Measurements from ENCODE around the gene HAND2.

DNA sequence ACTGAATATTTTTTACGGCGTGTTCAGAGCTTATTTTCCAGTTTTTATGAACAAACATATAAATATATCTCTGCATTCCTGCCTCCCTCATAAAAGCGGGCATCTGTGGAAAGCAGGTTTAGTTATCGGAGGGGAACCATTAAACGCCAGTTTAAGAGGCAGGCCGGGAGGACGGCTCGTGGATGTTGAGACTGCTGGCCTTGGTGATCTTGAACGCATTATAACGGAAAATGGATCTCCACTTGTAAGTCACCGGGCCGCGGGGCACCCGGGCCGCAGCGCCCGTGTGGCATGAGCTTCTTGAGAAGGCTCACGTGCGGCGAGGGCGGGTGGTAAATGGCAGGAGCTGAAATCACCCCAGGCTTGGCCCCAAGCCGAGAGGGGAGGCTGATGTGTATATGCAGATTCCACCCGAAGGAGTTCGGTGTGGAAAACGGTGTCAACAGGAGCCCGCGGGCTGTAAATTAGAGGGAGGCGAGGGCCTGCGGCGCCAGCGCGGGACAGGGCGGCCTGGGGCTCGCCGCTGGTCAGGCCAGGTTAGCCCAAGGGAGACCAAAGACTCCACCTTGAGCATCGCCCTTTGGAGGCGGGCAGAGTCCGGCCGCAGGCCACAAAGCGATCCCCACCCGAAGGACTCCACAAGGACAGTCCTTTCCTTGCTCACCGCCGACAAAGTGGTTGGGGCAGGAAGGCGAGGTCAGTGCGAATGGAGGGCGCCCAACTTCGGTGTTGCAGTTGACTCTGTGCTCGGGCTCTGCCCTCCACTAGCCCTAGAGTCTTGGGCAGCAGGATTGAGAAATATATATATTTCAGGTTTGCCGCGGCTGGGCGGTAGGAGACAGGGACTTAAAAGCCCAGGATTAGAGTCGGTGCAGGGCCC, 1.3 kb upstream of the HAND2 start:
- TF ChIP-seq, protein P1, sequence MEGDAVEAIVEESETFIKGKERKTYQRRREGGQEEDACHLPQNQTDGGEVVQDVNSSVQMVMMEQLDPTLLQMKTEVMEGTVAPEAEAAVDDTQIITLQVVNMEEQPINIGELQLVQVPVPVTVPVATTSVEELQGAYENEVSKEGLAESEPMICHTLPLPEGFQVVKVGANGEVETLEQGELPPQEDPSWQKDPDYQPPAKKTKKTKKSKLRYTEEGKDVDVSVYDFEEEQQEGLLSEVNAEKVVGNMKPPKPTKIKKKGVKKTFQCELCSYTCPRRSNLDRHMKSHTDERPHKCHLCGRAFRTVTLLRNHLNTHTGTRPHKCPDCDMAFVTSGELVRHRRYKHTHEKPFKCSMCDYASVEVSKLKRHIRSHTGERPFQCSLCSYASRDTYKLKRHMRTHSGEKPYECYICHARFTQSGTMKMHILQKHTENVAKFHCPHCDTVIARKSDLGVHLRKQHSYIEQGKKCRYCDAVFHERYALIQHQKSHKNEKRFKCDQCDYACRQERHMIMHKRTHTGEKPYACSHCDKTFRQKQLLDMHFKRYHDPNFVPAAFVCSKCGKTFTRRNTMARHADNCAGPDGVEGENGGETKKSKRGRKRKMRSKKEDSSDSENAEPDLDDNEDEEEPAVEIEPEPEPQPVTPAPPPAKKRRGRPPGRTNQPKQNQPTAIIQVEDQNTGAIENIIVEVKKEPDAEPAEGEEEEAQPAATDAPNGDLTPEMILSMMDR (IDR thresholded peaks at IDR 0.05): no peak
- TF ChIP-seq POLR2A (IDR thresholded peaks at IDR 0.05): no peak

Data from vagina (tissue), 2 donors.